OCI-LY3 (cell line): ENCODE data around the gene ZNF362.

Source experiments
- CTCF ChIP-seq: fragments of 200-600, 300-600 bp; sonication (generic); IDR thresholded peaks from 2 replicates; pipeline ENCODE4 v1.5.1; 2014; ENCODE audit warnings: antibody characterized with exemption, low read length, low read depth
- EZH2phosphoT487 ChIP-seq: fragments of 200-600 bp; shearing (Covaris generic); IDR thresholded peaks from 2 replicates; pipeline ENCODE4 v1.6.1; 2018; ENCODE audit warnings: antibody characterized with exemption, mixed run types, low read depth

- TF ChIP-seq EZH2phosphoT487 (no peak), CTCF (no peak)
Measured at GRCh38 chr1:33317354-33317753, 61.1 kb downstream of the ZNF362 start.
